GM12801 (cell line): ENCODE data around the gene PDK2.

ENCODE experiments used
- TF ChIP-seq, protein P1 (sequence below): IDR thresholded peaks from one replicate; pipeline ENCODE4 v1.5.1; 2011; ENCODE audit warnings: control low read depth; ENCODE audit not compliant: insufficient read length; ENCODE audit errors: extremely low read depth

PDK2 gene

GRCh38 chr17:50105811-50106210 is 10.7 kb downstream of the PDK2 start:
- TF ChIP-seq, protein P1, sequence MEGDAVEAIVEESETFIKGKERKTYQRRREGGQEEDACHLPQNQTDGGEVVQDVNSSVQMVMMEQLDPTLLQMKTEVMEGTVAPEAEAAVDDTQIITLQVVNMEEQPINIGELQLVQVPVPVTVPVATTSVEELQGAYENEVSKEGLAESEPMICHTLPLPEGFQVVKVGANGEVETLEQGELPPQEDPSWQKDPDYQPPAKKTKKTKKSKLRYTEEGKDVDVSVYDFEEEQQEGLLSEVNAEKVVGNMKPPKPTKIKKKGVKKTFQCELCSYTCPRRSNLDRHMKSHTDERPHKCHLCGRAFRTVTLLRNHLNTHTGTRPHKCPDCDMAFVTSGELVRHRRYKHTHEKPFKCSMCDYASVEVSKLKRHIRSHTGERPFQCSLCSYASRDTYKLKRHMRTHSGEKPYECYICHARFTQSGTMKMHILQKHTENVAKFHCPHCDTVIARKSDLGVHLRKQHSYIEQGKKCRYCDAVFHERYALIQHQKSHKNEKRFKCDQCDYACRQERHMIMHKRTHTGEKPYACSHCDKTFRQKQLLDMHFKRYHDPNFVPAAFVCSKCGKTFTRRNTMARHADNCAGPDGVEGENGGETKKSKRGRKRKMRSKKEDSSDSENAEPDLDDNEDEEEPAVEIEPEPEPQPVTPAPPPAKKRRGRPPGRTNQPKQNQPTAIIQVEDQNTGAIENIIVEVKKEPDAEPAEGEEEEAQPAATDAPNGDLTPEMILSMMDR: no peak

DNA sequence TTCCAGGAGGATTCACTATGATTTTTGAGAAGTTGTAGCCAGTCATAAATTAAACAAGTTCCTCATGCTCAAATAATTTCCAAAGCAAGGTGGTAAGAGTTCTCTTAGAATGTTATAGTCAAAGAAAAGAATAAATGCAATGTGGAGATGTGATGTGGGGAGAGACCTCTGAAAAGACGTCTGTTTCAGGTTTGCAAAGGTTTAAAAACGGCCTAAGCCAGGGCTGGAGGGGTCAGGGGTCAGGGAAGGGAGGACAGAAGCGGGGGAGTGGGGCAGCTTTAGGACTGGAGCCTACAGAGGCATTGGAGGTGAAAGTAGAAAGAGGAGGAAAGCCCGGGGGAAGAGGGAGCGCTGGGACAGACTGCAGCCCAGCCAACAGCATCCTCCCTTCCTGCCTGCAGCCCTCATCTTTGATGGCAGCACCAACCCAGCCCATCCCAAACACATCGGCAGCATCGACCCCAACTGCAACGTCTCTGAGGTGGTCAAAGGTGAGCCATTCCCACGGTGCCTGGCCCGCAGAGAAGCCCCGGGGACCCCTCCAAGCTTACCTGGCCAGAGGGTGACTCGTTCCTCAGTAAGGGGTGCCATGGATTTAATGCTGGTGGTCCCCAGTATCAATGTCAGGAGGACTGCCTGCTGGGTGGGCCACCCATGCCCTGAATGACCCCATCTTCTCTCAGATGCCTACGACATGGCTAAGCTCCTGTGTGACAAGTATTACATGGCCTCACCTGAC is 11.4 kb downstream of the PDK2 start:
- TF ChIP-seq, protein P1: no peak

DNA sequence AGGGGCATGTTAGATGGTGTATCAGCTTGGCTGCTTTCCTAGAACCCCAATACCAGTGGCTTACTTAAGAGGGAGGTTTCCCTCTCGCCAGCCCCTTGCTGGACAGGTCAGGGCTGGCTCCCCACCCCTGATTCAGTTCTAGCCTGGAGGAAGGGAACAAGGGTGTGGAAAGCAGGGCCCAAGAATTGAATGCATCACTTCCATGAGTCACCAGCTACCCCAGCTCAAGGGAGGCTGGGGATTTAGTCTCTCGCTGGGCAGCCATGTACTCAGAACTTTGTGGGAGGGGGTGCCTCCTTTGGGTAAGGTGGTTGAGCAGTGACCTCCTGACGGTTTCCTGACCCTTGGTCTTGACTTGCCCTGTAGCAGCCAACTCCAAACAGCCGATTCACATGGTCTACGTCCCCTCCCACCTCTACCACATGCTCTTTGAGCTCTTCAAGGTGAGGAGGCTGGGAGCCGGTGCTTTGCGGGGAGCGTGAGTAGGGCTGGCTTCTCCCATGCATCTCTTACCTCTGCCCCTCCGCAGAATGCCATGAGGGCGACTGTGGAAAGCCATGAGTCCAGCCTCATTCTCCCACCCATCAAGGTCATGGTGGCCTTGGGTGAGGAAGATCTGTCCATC is 12.8 kb downstream of the PDK2 start:
- TF ChIP-seq, protein P1: no peak

GRCh38 chr17:50108556-50108955 is 13.4 kb downstream of the PDK2 start:
- TF ChIP-seq, protein P1: no peak

- TF ChIP-seq, protein P1: no peak
Observed at GRCh38 chr17:50109207-50109606, 14.1 kb downstream of the PDK2 start.

- TF ChIP-seq, protein P1: no peak
Observed at GRCh38 chr17:50109785-50110184, 14.6 kb downstream of the PDK2 start.

- TF ChIP-seq, protein P1: no peak
Observed at GRCh38 chr17:50110591-50111349, 15.6 kb downstream of the PDK2 start.
